GM23338 (cell line): ENCODE data around the gene OXLD1. TPM values are rescaled to one million over a fixed set of nuclear protein-coding genes. Genes with fewer than 3 reads are reported as not detected.

Source experiments
- ATAC-seq: fragments of 200-7000 bp; cut with Tn5 transposase; 3 replicates; pipeline ENCODE4 v1.9.1; 2020
- DNase-seq: peaks from one replicate; pipeline ENCODE4 v3.0.0-alpha.2; 2015; ENCODE audit warnings: low spot score
- H2AFZ ChIP-seq: fragments of 200-600 bp; sonication (generic); 2 replicates; pipeline ENCODE4 v1.8.0; 2016; ENCODE audit warnings: antibody characterized with exemption, mild to moderate bottlenecking, moderate library complexity
- H3F3A ChIP-seq: fragments of 200-600 bp; sonication (generic); replicated peaks from 2 replicates; pipeline ENCODE4 v1.8.0; 2017; ENCODE audit warnings: antibody characterized with exemption, mixed run types, low read depth
- H3K27ac ChIP-seq: fragments of 200-600 bp; sonication (generic); 2 replicates; pipeline ENCODE4 v1.6.1; 2016; ENCODE audit warnings: low read depth
- H3K27me3 ChIP-seq: fragments of 200-600 bp; sonication (generic); 2 replicates; pipeline ENCODE4 v1.8.0; 2016; ENCODE audit warnings: mild to moderate bottlenecking, mixed run types, moderate library complexity; ENCODE audit not compliant: insufficient read depth
- H3K36me3 ChIP-seq: fragments of 200-600 bp; sonication (generic); 2 replicates; pipeline ENCODE4 v1.8.0; 2016; ENCODE audit warnings: mild to moderate bottlenecking; ENCODE audit not compliant: insufficient read depth
- H3K4me1 ChIP-seq: fragments of 200-600 bp; sonication (generic); 2 replicates; pipeline ENCODE4 v1.8.0; 2016; ENCODE audit warnings: mild to moderate bottlenecking, moderate library complexity; ENCODE audit not compliant: insufficient read depth
- H3K4me2 ChIP-seq: fragments of 200-600 bp; sonication (generic); 2 replicates; pipeline ENCODE4 v1.7.1; 2017; ENCODE audit warnings: mixed run types
- H3K4me3 ChIP-seq: fragments of 200-600 bp; sonication (generic); 2 replicates; pipeline ENCODE4 v1.6.1; 2016; ENCODE audit warnings: mixed run types
- H3K79me2 ChIP-seq: fragments of 200-600 bp; sonication (generic); replicated peaks from 2 replicates; pipeline ENCODE4 v1.8.0; 2017; ENCODE audit warnings: mild to moderate bottlenecking; ENCODE audit not compliant: insufficient read depth
- H3K9me2 ChIP-seq: fragments of 200-600 bp; sonication (generic); 2 replicates; pipeline ENCODE4 v1.8.0; 2017; ENCODE audit not compliant: insufficient read depth
- H4K20me1 ChIP-seq: fragments of 200-600 bp; sonication (generic); replicated peaks from 2 replicates; pipeline ENCODE4 v1.8.0; 2017; ENCODE audit warnings: mild to moderate bottlenecking; ENCODE audit not compliant: insufficient read depth
- H3K27ac Mint-ChIP-seq: 2 replicates; pipeline ENCODE4 v1.8.0; 2020; ENCODE audit warnings: inconsistent platforms, mild to moderate bottlenecking, moderate library complexity, mixed read lengths
- H3K27me3 Mint-ChIP-seq: 3 replicates; pipeline ENCODE4 v1.8.0; 2022; ENCODE audit warnings: low read depth, mild to moderate bottlenecking, moderate library complexity, mixed read lengths, inconsistent platforms; ENCODE audit not compliant: insufficient read depth, poor library complexity
- H3K36me3 Mint-ChIP-seq: 3 replicates; pipeline ENCODE4 v1.8.0; 2021; ENCODE audit warnings: low read depth, mild to moderate bottlenecking, inconsistent platforms, moderate library complexity, mixed read lengths
- H3K4me1 Mint-ChIP-seq: 3 replicates; pipeline ENCODE4 v1.8.0; 2020; ENCODE audit warnings: mild to moderate bottlenecking, inconsistent platforms, mixed read lengths
- H3K4me3 Mint-ChIP-seq: 3 replicates; pipeline ENCODE4 v1.8.0; 2021; ENCODE audit warnings: moderate library complexity, mild to moderate bottlenecking, inconsistent platforms, mixed read lengths
- H3K9me3 Mint-ChIP-seq: 3 replicates; pipeline ENCODE4 v1.8.0; 2020; ENCODE audit warnings: moderate library complexity, mild to moderate bottlenecking, inconsistent platforms, mixed read lengths
- CREB1 ChIP-seq: fragments of 250-450 bp; sonication (Bioruptor Pico); IDR thresholded peaks from 2 replicates; pipeline ENCODE4 v1.5.0; 2020; ENCODE audit warnings: low read depth, mild to moderate bottlenecking, moderate library complexity
- CTCF ChIP-seq, 2 experiments: fragments of 200-600 bp in 1 of 2; sonication (generic) in 1 of 2; conservative IDR thresholded peaks; 2 replicates each; pipeline versions ENCODE4 v1.5.1 to v1.6.1; 2016 to 2017; ENCODE audit warnings: antibody characterized with exemption in 2 of 2, low read depth in 2 of 2, mild to moderate bottlenecking in 2 of 2, moderate library complexity in 1 of 2
- ETS1 ChIP-seq: IDR thresholded peaks from 2 replicates; pipeline ENCODE4 v1.6.1; 2016; ENCODE audit warnings: antibody characterized with exemption
- EZH2 ChIP-seq: fragments of 200-600 bp; sonication (generic); IDR thresholded peaks from one replicate; pipeline ENCODE4 v1.8.0; 2017; ENCODE audit warnings: antibody characterized with exemption, mild to moderate bottlenecking, low read depth; ENCODE audit not compliant: unreplicated experiment
- EZH2phosphoT487 ChIP-seq: fragments of 200-600 bp; sonication (generic); IDR thresholded peaks from one replicate; pipeline ENCODE4 v1.8.1; 2018; ENCODE audit warnings: antibody characterized with exemption; ENCODE audit not compliant: unreplicated experiment
- JUNB ChIP-seq: IDR thresholded peaks from one replicate; pipeline ENCODE4 v1.6.1; 2016; ENCODE audit warnings: antibody characterized with exemption; ENCODE audit not compliant: unreplicated experiment
- NANOG ChIP-seq: IDR thresholded peaks from 2 replicates; pipeline ENCODE4 v1.6.1; 2016; ENCODE audit warnings: antibody characterized with exemption, borderline replicate concordance
- POLR2AphosphoS5 ChIP-seq: IDR thresholded peaks from 2 replicates; pipeline ENCODE4 v1.6.1; 2016; ENCODE audit warnings: antibody characterized with exemption, low read depth
- STAT1 ChIP-seq: IDR thresholded peaks from one replicate; pipeline ENCODE4 v1.6.1; 2016; ENCODE audit warnings: antibody characterized with exemption; ENCODE audit not compliant: unreplicated experiment
- ZNF114 ChIP-seq: fragments of 250-450 bp; sonication (Bioruptor Pico); IDR thresholded peaks from 2 replicates; pipeline ENCODE4 v1.5.0; 2020; ENCODE audit warnings: mild to moderate bottlenecking, moderate library complexity
- ZNF331 ChIP-seq: fragments of 250-450 bp; sonication (Bioruptor Pico); IDR thresholded peaks from 2 replicates; pipeline ENCODE4 v1.5.0; 2020; ENCODE audit warnings: low read depth, mild to moderate bottlenecking, moderate library complexity
- polyA plus RNA-seq: library from polyadenylated mRNA; unstranded; fragments of >200 nt; fragmentation: Nextera tagmentation; extraction: Ambion mirVana; gene quantifications from 2 replicates; pipeline ENCODE4 v1.2.1, GENCODE V29; 2016
- total RNA-seq: library from RNA; depleted of rRNA; stranded (reverse); fragments of >200 nt; shearing (Covaris generic); gene quantifications from 2 replicates; pipeline ENCODE4 v1.2.3, GENCODE V29; 2014

Gene OXLD1
- total and polyA plus RNA-seq, 2 experiments from 2014 or later = 46.0 to 64.9 TPM

GRCh38 chr17:81693509-81694210 lies 27.3 kb upstream of the OXLD1 start:
- no peak overlapping the region for H3K4me3 Mint-ChIP-seq
- H3K27ac Mint-ChIP-seq = no peak overlapping the region
- Histone ChIP-seq H3K4me1 (no peaks in the 10 kb centered on the region), H3K36me3 (no peaks in the 10 kb centered on the region), H3K4me3 (no peak overlapping the region), H3K27ac (no peak overlapping the region), H3F3A (peaks cover 6% of the 10 kb centered on the region; the same call in 1 of the 2 replicates), H3K9me2 (no peaks in the 10 kb centered on the region), H3K27me3 (no peaks in the 10 kb centered on the region), H3K79me2 (peaks cover 6% of the 10 kb centered on the region), H3K4me2 (no peak overlapping the region), H2AFZ (no peak overlapping the region), H4K20me1 (peaks cover 4% of the 10 kb centered on the region; the same call in 1 of the 2 replicates)
- peaks cover 52% of the 10 kb centered on the region for H3K36me3 Mint-ChIP-seq
- ATAC-seq (peak; percentile 83), DNase-seq (peak; percentile 69)
- no peaks in the 10 kb centered on the region; the same call in 2 of the 3 replicates for H3K4me1 Mint-ChIP-seq
- H3K27me3 Mint-ChIP-seq = peaks cover 11% of the 10 kb centered on the region
- TF ChIP-seq POLR2AphosphoS5 = no peak
- peak; percentile 39 to 77 for TF ChIP-seq CTCF (conservative IDR thresholded peaks at IDR 0.05; ENCODE audit: low read depth in 2 of 2)
- H3K9me3 Mint-ChIP-seq = no peaks in the 10 kb centered on the region

DNA sequence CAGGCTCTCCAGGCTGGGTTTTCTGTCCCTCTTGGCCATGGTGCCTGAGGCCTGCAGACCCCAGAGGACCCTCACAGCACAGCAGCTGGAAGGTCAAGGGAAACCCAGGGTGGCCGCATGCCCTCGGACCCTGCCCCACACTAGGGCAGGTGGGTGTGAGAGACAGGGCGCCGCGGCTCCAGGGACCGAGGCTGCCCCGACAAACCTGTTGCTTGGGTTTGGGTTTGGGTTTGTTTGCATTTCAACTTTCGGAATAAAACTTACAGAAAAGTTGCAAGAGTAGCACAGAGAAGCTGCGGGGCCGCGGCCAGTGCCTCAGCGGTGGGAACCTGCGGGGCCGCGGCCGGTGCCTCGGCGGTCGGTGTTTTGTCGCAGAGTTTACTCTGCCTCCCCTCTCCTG lies 25.2 kb upstream of the OXLD1 start:
- peaks cover under 1% of the 10 kb centered on the region; the same call in 1 of the 2 replicates for H4K20me1 ChIP-seq
- H3K27ac ChIP-seq = no peak overlapping the region
- no peaks in the 10 kb centered on the region for H3K36me3 ChIP-seq
- no peaks in the 10 kb centered on the region; the same call in 2 of the 3 replicates for H3K4me1 Mint-ChIP-seq
- H3K9me3 Mint-ChIP-seq = no peaks in the 10 kb centered on the region; the same call in 2 of the 3 replicates
- H3K79me2 ChIP-seq = no peaks in the 10 kb centered on the region
- H3K27me3 ChIP-seq = no peaks in the 10 kb centered on the region
- no peaks in the 10 kb centered on the region for H3K4me1 ChIP-seq
- no peaks in the 10 kb centered on the region for H3K9me2 ChIP-seq
- no peak overlapping the region for H3K27ac Mint-ChIP-seq
- H3K27me3 Mint-ChIP-seq = peaks cover 8% of the 10 kb centered on the region
- H3K4me2 ChIP-seq = no peak overlapping the region
- no peak overlapping the region for H2AFZ ChIP-seq
- no peaks in the 10 kb centered on the region; the same call in 1 of the 2 replicates for H3F3A ChIP-seq
- ATAC-seq = no peak
- H3K4me3 Mint-ChIP-seq = no peak overlapping the region
- peaks cover 45% of the 10 kb centered on the region for H3K36me3 Mint-ChIP-seq
- no peak for DNase-seq
- no peak overlapping the region for H3K4me3 ChIP-seq
- TF ChIP-seq EZH2 (no peak), NANOG (no peak), CTCF (conservative IDR thresholded peaks at IDR 0.05; ENCODE audit: low read depth in 2 of 2) (no peak), EZH2phosphoT487 (no peak), ZNF331 (CRISPR knock-in tag) (no peak), CREB1 (no peak), ETS1 (no peak), ZNF114 (CRISPR knock-in tag) (no peak), STAT1 (no peak), JUNB (no peak)
